K562 (cell line): Measurements from ENCODE around the gene SUSD3. TPM values are rescaled to one million over a fixed set of nuclear protein-coding genes. Genes with fewer than 3 reads are reported as not detected.

ENCODE experiments used
- ATAC-seq: fragments of 200-7000 bp; cut with Tn5 transposase; 3 replicates; pipeline ENCODE4 v1.9.1; 2020; ENCODE audit warnings: moderate library complexity
- BruUV-seq: library from RNA; stranded (reverse); fragments of 400-500 nt; replicated peaks from 2 replicates; lab custom pipeline; 2021; lab: Mats Ljungman, UMichigan
- CTCF ChIA-PET: fragments of 300-600 bp; formaldehyde crosslinking; extraction: SDS; loops from one replicate; lab custom pipeline; 2021; ENCODE audit warnings: low intra/inter-chr PET ratio; lab: Yijun Ruan, JAX
- POLR2A ChIA-PET: fragments of 300-600, 350-650 bp; sonication (Branson Sonifier 250); formaldehyde crosslinking; extraction: SDS; loops from one replicate; lab custom pipeline; 2021; ENCODE audit warnings: antibody characterized with exemption, inconsistent platforms; lab: Yijun Ruan, JAX
- DNase-seq, 4 experiments: peaks; one replicate each; pipeline versions ENCODE4 v3.0.0 to v3.0.0-alpha.2; 2011 to 2018; ENCODE audit warnings: low spot score in 3 of 4, mixed read lengths in 3 of 4; ENCODE audit errors: extremely low read depth in 1 of 4
- FAIRE-seq: peaks from 2 replicates; lab custom pipeline; 2011; peaks lifted over from hg19 to GRCh38; lab: Jason Lieb, UNC
- H2AFZ ChIP-seq: 2 replicates; pipeline ENCODE4 v1.6.0; 2011; ENCODE audit warnings: low read depth, low read length, control low read depth, inconsistent platforms
- H3K27ac ChIP-seq: fragments of 200-600 bp; 3 replicates; pipeline ENCODE4 v1.8.0; 2011; ENCODE audit warnings: low read depth, mild to moderate bottlenecking, control low read depth, inconsistent platforms, low read length, moderate library complexity, mixed read lengths; ENCODE audit errors: extremely low read depth
- H3K27me3 ChIP-seq, 2 experiments: fragments of 300-600 bp in 1 of 2; 2 replicates in 1 of 2; 3 replicates in 1 of 2; pipeline versions ENCODE4 v1.6.0 to v1.8.0; 2011; ENCODE audit warnings: inconsistent platforms in 2 of 2, low read length in 2 of 2, mild to moderate bottlenecking in 1 of 2, mixed read lengths in 1 of 2, moderate library complexity in 1 of 2; ENCODE audit not compliant: control insufficient read depth in 2 of 2, insufficient read depth in 2 of 2
- H3K36me3 ChIP-seq: fragments of 300-600 bp; 3 replicates; pipeline ENCODE4 v1.8.0; 2011; ENCODE audit warnings: mild to moderate bottlenecking, low read length, inconsistent platforms; ENCODE audit not compliant: control insufficient read depth, insufficient read depth
- H3K4me1 ChIP-seq, 2 experiments: fragments of 200-600 bp in 1 of 2; replicated peaks in 1 of 2; 2 replicates in 1 of 2; 3 replicates in 1 of 2; pipeline versions ENCODE4 v1.5.1 to v1.8.0; 2011; ENCODE audit warnings: inconsistent platforms in 2 of 2, low read length in 2 of 2, mild to moderate bottlenecking in 1 of 2, mixed read lengths in 1 of 2, moderate library complexity in 1 of 2; ENCODE audit not compliant: control insufficient read depth in 2 of 2, insufficient read depth in 2 of 2
- H3K4me2 ChIP-seq: 2 replicates; pipeline ENCODE4 v1.6.1; 2011; ENCODE audit warnings: low read length, control low read depth, inconsistent platforms, mixed read lengths; ENCODE audit not compliant: insufficient read depth
- H3K4me3 ChIP-seq: fragments of 200-600 bp; sonication (generic), shearing (Covaris generic); 2 replicates; pipeline ENCODE4 v1.5.1; 2016; ENCODE audit warnings: control low read depth, inconsistent platforms
- H3K79me2 ChIP-seq: fragments of 200-600 bp; 3 replicates; pipeline ENCODE4 v1.8.0; 2011; ENCODE audit warnings: low read length, inconsistent platforms; ENCODE audit not compliant: control insufficient read depth, insufficient read depth
- H3K9ac ChIP-seq, 2 experiments: 2 replicates each; pipeline versions ENCODE4 v1.6.0 to v1.6.1; 2011; ENCODE audit warnings: low read depth in 2 of 2, low read length in 2 of 2, control low read depth in 1 of 2, inconsistent platforms in 1 of 2, mild to moderate bottlenecking in 1 of 2, mixed read lengths in 1 of 2; ENCODE audit not compliant: insufficient read depth in 1 of 2
- H3K9me1 ChIP-seq: one replicate; pipeline ENCODE4 v1.6.0; 2011; ENCODE audit warnings: inconsistent platforms, mild to moderate bottlenecking, low read length, moderate library complexity; ENCODE audit not compliant: control insufficient read depth, insufficient read depth
- H3K9me3 ChIP-seq: replicated peaks from 2 replicates; pipeline ENCODE4 v1.5.1; 2011; ENCODE audit warnings: low read depth, low read length, inconsistent platforms; ENCODE audit not compliant: control insufficient read depth, insufficient read depth
- H4K20me1 ChIP-seq: replicated peaks from 2 replicates; pipeline ENCODE4 v1.6.1; 2011; ENCODE audit warnings: low read length, inconsistent platforms, mixed read lengths; ENCODE audit not compliant: control insufficient read depth, insufficient read depth
- HMGN3 ChIP-seq: IDR thresholded peaks from 2 replicates; pipeline ENCODE4 v1.6.1; 2011; ENCODE audit warnings: borderline replicate concordance, low read depth, mild to moderate bottlenecking, mixed read lengths, low read length; ENCODE audit not compliant: insufficient read length; ENCODE audit errors: extremely low read depth
- SMAD3 ChIP-seq: fragments of 450-650 bp; formaldehyde crosslinking; conservative IDR thresholded peaks from 2 replicates; pipeline ENCODE4 v1.4.0; 2020; ENCODE audit warnings: mild to moderate bottlenecking
- ZNF253 ChIP-seq: fragments of 250-450 bp; sonication (Bioruptor Pico); conservative IDR thresholded peaks from 2 replicates; pipeline ENCODE4 v1.6.1; 2021; ENCODE audit warnings: mild to moderate bottlenecking
- WGBS: fragments of 100-300 bp; shearing (Covaris generic); methylation state at CpG from one replicate; pipeline ENCODE4 v1.1.6; 2016; ENCODE audit warnings: low coverage, mixed read lengths; ENCODE audit not compliant: insufficient coverage; ENCODE audit errors: missing lambda C conversion rate; 5-methylcytosine and 5-hydroxymethylcytosine counted together
- in situ Hi-C: fragments of 300-500 bp; cut with MboI; formaldehyde crosslinking; loops from 4 replicates; pipeline ENCODE4 v1.15.0; 2018; ENCODE audit warnings: inconsistent platforms, mixed read lengths
- intact Hi-C: fragments of 100-400 bp; cut with micrococcal nuclease; formaldehyde crosslinking; loops from 2 replicates; pipeline ENCODE4 v1.14.2; 2022
- polyA plus RNA-seq, 8 experiments: library from polyadenylated mRNA; depleted of rRNA in 4 of 8; stranded (reverse) in 5 of 8; unstranded in 3 of 8; fragments of >200 nt; fragmentation: Nextera tagmentation in 2 of 8; fragmentation: Illumina TruSeq in 1 of 8; extraction: Ambion mirVana in 2 of 8; extraction: Trizol in 1 of 8; gene quantifications; 2 replicates each; pipeline versions ENCODE4 v1.2.1 to v1.2.3, GENCODE V29; 2011 to 2014; ENCODE audit warnings: inconsistent platforms in 1 of 8, missing spikeins in 1 of 8
- total RNA-seq, 7 experiments: library from RNA; depleted of rRNA in 6 of 7; stranded (reverse); fragments of >200 nt in 6 of 7; fragmentation: Illumina TruSeq in 2 of 7; extraction: Trizol in 2 of 7; gene quantifications; 2 replicates each; pipeline versions ENCODE4 v1.2.1 to v1.2.3, GENCODE V29; 2011 to 2021; ENCODE audit warnings: low replicate concordance in 1 of 7

The SUSD3 gene
- total and polyA plus RNA-seq, 9 of the 15 experiments (the other 6 are each of a cell fraction or from before 2014, with no cell fraction given), result 1.3 to 21.7 (median 11.4) TPM

GRCh38 chr9:93032545-93032944 lies 26.0 kb upstream of the SUSD3 start:
- Histone ChIP-seq H3K9ac (no peak overlapping the region), H3K4me1 (peaks cover 0 to 35% of the 10 kb centered on the region in 2 experiments; a peak in 2 of 5 replicates), H3K27ac (no peak overlapping the region), H2AFZ (no peak overlapping the region), H3K27me3 (peaks cover 13 to 55% of the 10 kb centered on the region in 2 experiments; a peak in 4 of 5 replicates), H3K4me3 (no peak overlapping the region), H3K4me2 (no peak overlapping the region), H3K79me2 (no peaks in the 10 kb centered on the region), H3K9me1 (peaks cover 4% of the 10 kb centered on the region), H3K36me3 (no peaks in the 10 kb centered on the region), H3K9me3 (no peaks in the 10 kb centered on the region), H4K20me1 (no peaks in the 10 kb centered on the region)
- ChIA-PET CTCF (no interaction called here), POLR2A (interaction anchor here (0.9 kb wide), 1 partner anchor 17 kb away, joined by 4 read pairs; no protein-coding TSS in a partner anchor)
- ATAC-seq (no peak), DNase-seq (no peak), FAIRE-seq (no peak)
- intact Hi-C loops, result no loop called here
- no peak for TF ChIP-seq ZNF253 (CRISPR knock-in tag)
- TF ChIP-seq HMGN3, result no peak
- 0% methylated on average over 10 of the region's 12 CpGs for WGBS
- in situ Hi-C loops, result no loop called here
- BruUV-seq, result no TSS peak

- no peak for ATAC-seq
- Histone ChIP-seq H3K27ac (no peak overlapping the region), H3K4me2 (no peak overlapping the region), H4K20me1 (no peaks in the 10 kb centered on the region), H3K4me1 (peaks cover 0 to 43% of the 10 kb centered on the region in 2 experiments; a peak in 2 of 5 replicates), H3K4me3 (no peak overlapping the region), H3K9me3 (no peaks in the 10 kb centered on the region)
- 6% methylated on average over 6 of the region's 6 CpGs for WGBS
- in situ Hi-C loops, result no loop called here
- POLR2A ChIA-PET, result interaction anchor here (1.4 kb wide), 1 partner anchor 31 kb away, joined by 4 read pairs; no protein-coding TSS in a partner anchor
- no peak for TF ChIP-seq SMAD3
- TF ChIP-seq, all 486 proteins: peak for 0
- no peak overlapping the region for H2AFZ ChIP-seq
- BruUV-seq, result no TSS peak
- H3K36me3 ChIP-seq, result no peaks in the 10 kb centered on the region
- peaks cover 4% of the 10 kb centered on the region for H3K9me1 ChIP-seq
- no peak overlapping the region for H3K9ac ChIP-seq
- CTCF ChIA-PET, result no interaction called here
- peaks cover 12 to 53% of the 10 kb centered on the region in 2 experiments; a peak in 4 of 5 replicates for H3K27me3 ChIP-seq
- intact Hi-C loops, result no loop called here
- H3K79me2 ChIP-seq, result no peaks in the 10 kb centered on the region
- DNase-seq, result no peak
- FAIRE-seq, result no peak
These were observed 25.0 kb upstream of the SUSD3 start for GRCh38 chr9:93033531-93033930.
